Fibroblast of skin of back (primary cell): ENCODE data around the gene HDC.

Experiments
- DNase-seq: peaks from one replicate; pipeline ENCODE4 v3.0.0-alpha.2; 2013

The HDC gene

GRCh38 chr15:50225938-50226337, 39.6 kb downstream of the HDC start:
- DNase-seq, result no peak

DNA sequence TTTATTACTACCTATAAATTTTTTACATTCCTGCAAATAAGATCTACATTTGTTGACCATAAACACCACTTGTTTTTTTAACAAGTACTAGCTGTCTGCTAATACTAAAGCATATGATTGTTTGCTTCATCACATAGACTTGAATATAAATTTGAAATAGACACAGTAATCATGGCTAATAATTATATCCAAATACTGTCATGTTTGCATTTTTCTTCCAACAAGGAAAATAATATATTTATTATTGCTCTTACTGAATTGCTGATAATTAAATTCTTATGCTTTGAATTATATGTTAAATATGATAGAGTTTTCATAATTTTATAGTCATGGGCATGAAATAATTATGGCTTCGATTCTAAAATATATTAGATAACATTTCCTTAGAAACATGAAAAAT, 40.5 kb downstream of the HDC start:
- DNase-seq, result no peak

GRCh38 chr15:50224606-50225005, 40.9 kb downstream of the HDC start:
- no peak for DNase-seq

GRCh38 chr15:50222181-50222580, 43.3 kb downstream of the HDC start:
- no peak for DNase-seq

DNA sequence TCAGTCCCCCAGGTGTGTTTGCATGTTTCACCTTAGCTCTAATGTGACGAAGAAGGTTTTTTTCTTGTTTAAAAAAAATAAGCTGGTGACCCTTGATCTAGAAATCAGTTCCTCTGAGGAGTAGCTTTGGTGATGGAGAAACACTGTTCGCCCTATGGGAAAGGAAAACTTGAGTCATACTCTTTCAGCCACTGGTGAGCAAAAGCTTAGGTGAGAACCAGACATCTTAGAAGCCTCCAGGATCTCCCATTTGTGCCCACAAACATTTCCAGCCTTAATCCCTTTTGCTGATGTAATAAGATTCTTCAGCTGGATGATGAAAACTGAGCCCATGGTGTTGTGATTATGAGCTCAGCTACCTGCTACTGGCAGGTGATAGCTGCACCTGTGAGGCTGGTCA, 45.7 kb downstream of the HDC start:
- no peak for DNase-seq

DNA sequence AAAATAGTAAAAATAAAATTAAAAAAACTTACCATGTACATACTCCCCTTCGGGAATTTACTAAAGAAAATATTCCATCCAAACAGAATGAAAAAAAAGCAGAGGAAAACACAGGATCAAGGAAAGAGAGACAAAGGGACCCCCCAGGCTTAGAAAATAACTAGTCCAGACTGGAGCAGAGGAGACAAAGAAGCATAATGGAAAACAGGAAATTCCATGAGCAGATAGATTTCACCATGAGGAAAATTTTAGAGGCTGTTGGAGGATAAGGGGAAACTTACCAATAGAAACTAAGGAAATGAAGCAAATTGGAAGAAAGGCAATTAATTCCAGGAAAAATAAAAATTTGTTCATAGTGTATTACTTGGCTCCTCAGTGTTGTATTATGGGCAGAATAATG, 46.8 kb downstream of the HDC start:
- no peak for DNase-seq

DNA sequence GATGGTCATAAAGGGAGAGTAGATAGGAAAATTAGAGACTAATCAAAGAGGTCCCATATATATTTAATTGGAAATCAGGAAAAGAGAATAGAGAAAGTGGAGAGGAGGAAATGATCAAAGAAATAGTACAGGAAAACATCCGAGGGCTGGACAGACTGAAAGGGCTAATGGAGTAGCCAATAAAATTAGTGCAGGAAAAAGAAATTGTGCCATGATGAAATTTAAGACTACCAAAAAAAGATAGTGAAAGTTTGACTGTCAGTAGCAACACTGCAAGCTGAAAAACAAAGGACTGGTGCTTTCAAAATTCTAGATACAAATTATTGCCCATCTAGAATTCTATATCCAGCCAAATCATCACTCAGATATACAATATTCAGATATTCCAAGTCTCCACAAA, 47.2 kb downstream of the HDC start:
- no peak for DNase-seq

- no peak for DNase-seq
Measured at GRCh38 chr15:50210462-50211157, 54.9 kb downstream of the HDC start.

DNA sequence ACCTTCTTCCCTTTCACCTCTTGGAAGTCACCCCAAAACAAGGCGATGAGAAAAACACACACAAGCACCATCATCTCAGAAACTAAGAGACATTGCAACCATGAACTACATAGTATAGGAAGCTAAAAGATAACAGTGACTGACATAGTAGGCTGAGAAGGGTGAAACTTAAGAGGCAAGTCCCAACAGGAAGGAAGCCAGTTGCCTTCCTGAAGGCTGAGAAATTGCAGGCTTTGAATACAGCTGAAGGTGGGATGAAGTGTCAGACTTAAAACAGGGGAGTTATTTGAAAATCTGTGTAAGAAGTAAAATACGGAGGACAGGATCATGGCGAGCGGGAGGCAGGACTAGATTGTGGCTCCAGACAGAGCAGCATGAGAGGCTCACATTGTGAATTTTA, 55.7 kb downstream of the HDC start:
- no peak for DNase-seq

- no peak for DNase-seq
Measured at GRCh38 chr15:50206020-50206419, 59.5 kb downstream of the HDC start.

- no peak for DNase-seq
Measured at GRCh38 chr15:50202003-50202402, 63.5 kb downstream of the HDC start.

- no peak for DNase-seq
Measured at GRCh38 chr15:50192926-50193620, 72.5 kb downstream of the HDC start.

DNA sequence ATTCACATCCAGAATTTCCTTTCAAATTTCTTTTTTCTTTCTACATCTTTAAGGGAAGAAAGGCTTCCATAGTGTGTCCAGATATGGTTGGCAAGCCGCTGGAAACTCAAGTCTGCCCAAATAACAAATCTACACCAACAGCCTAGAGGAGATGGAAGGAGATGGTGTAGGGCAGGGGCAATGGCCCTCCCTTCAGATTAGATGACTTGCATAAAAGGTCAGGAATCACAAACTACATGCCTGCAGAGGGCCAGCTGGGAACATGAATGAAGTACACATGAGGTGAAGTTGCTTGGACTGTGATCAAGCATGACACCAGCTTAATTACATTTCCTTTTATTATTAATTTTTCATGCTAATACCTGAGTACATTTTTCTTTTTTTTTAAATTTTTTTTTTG, 73.4 kb downstream of the HDC start:
- no peak for DNase-seq
